MV-4-11 (cell line): Measurements from ENCODE around the gene UBE2F.
"Not testable (repeated sequence)": the region's sequence is repeated elsewhere in the genome, so short reads cannot be mapped to it uniquely, and the experiment has no call there.

Experiments used
- DNase-seq: peaks from one replicate; lab custom pipeline; 2025; lab: John Stamatoyannopoulos, UW

UBE2F gene

GRCh38 chr2:238020816-238021215, 54.0 kb downstream of the UBE2F start:
- DNase-seq, result no peak

- DNase-seq, result no peak
These were observed 54.5 kb downstream of the UBE2F start for GRCh38 chr2:238021327-238021726.

GRCh38 chr2:238022594-238023157, 55.9 kb downstream of the UBE2F start:
- no peak for DNase-seq

- DNase-seq, result no peak
These were observed 56.8 kb downstream of the UBE2F start for GRCh38 chr2:238023608-238024007.

- peak; percentile 68 for DNase-seq
These were observed 58.2 kb downstream of the UBE2F start for GRCh38 chr2:238024986-238025385.

- no peak for DNase-seq
These were observed 59.0 kb downstream of the UBE2F start for GRCh38 chr2:238025741-238026360.

GRCh38 chr2:238027058-238027457, 60.2 kb downstream of the UBE2F start:
- no peak for DNase-seq

- peak; percentile 68 for DNase-seq
These were observed 61.0 kb downstream of the UBE2F start for GRCh38 chr2:238027591-238028415.

GRCh38 chr2:238029853-238030252, 63.0 kb downstream of the UBE2F start:
- no peak for DNase-seq

- DNase-seq, result no peak
These were observed 63.8 kb downstream of the UBE2F start for GRCh38 chr2:238030422-238031155.

GRCh38 chr2:238031751-238032150, 64.9 kb downstream of the UBE2F start:
- DNase-seq, result no peak

- DNase-seq, result peak; percentile 47
These were observed 66.0 kb downstream of the UBE2F start for GRCh38 chr2:238032755-238033337.

- not testable (repeated sequence) for DNase-seq
These were observed 67.2 kb downstream of the UBE2F start for GRCh38 chr2:238033991-238034390.

GRCh38 chr2:238038203-238038602, 71.4 kb downstream of the UBE2F start:
- DNase-seq, result no peak

GRCh38 chr2:238039151-238039550, 72.3 kb downstream of the UBE2F start:
- DNase-seq, result no peak

- no peak for DNase-seq
These were observed 73.2 kb downstream of the UBE2F start for GRCh38 chr2:238039985-238040384.

- no peak for DNase-seq
These were observed 74.1 kb downstream of the UBE2F start for GRCh38 chr2:238040918-238041317.

- no peak for DNase-seq
These were observed 75.3 kb downstream of the UBE2F start for GRCh38 chr2:238042090-238042489.

- DNase-seq, result no peak
These were observed 76.2 kb downstream of the UBE2F start for GRCh38 chr2:238042849-238043584.

- no peak for DNase-seq
These were observed 77.0 kb downstream of the UBE2F start for GRCh38 chr2:238043851-238044250.

- DNase-seq, result no peak
These were observed 78.8 kb downstream of the UBE2F start for GRCh38 chr2:238045575-238045974.
